G401.6 (cell line): ENCODE data around the gene TIMM13.
"Not testable (repeated sequence)": the region's sequence is repeated elsewhere in the genome, so short reads cannot be mapped to it uniquely, and the experiment has no call there.

ENCODE experiments used
- FAIRE-seq: peaks from 2 replicates; lab custom pipeline; 2012; peaks lifted over from hg19 to GRCh38; lab: Jason Lieb, UNC

TIMM13 gene

GRCh38 chr19:2413159-2413558 is 14.2 kb downstream of the TIMM13 start:
- no peak for FAIRE-seq

- no peak for FAIRE-seq
These were observed 14.9 kb downstream of the TIMM13 start for GRCh38 chr19:2412449-2412848.

GRCh38 chr19:2411709-2412108 is 15.7 kb downstream of the TIMM13 start:
- no peak for FAIRE-seq

- no peak for FAIRE-seq
These were observed 17.4 kb downstream of the TIMM13 start for GRCh38 chr19:2410023-2410422.

GRCh38 chr19:2409352-2409912 is 18.0 kb downstream of the TIMM13 start:
- no peak for FAIRE-seq

GRCh38 chr19:2408247-2408646 is 19.1 kb downstream of the TIMM13 start:
- no peak for FAIRE-seq

- no peak for FAIRE-seq
These were observed 27.8 kb downstream of the TIMM13 start for GRCh38 chr19:2399582-2399981.

GRCh38 chr19:2398735-2399305 is 28.6 kb downstream of the TIMM13 start:
- FAIRE-seq: no peak

- not testable (repeated sequence) for FAIRE-seq
These were observed 30.2 kb downstream of the TIMM13 start for GRCh38 chr19:2397173-2397572.

GRCh38 chr19:2395293-2395829 is 32.0 kb downstream of the TIMM13 start:
- FAIRE-seq: not testable (repeated sequence)

GRCh38 chr19:2394442-2395292 is 32.7 kb downstream of the TIMM13 start:
- FAIRE-seq: no peak

- FAIRE-seq: no peak
These were observed 33.3 kb downstream of the TIMM13 start for GRCh38 chr19:2394054-2394441.

GRCh38 chr19:2392899-2393298 is 34.5 kb downstream of the TIMM13 start:
- not testable (repeated sequence) for FAIRE-seq

- no peak for FAIRE-seq
These were observed 35.0 kb downstream of the TIMM13 start for GRCh38 chr19:2392366-2392765.

- peak; percentile 91 for FAIRE-seq
These were observed 36.2 kb downstream of the TIMM13 start for GRCh38 chr19:2391118-2391725.

- no peak for FAIRE-seq
These were observed 37.8 kb downstream of the TIMM13 start for GRCh38 chr19:2389594-2389993.

GRCh38 chr19:2387367-2388288 is 39.8 kb downstream of the TIMM13 start:
- FAIRE-seq: no peak

GRCh38 chr19:2385053-2385721 is 42.2 kb downstream of the TIMM13 start:
- no peak for FAIRE-seq

GRCh38 chr19:2382530-2383222 is 44.7 kb downstream of the TIMM13 start:
- no peak for FAIRE-seq

- no peak for FAIRE-seq
These were observed 46.1 kb downstream of the TIMM13 start for GRCh38 chr19:2381148-2381820.
